HG02970 (cell line): ENCODE data around the gene ZFAND3.
A peak's percentile ranks its signal among the peaks of the same experiment; 100 is the strongest.

ENCODE experiments used
- ATAC-seq: cut with Tn5 transposase; IDR thresholded peaks from one replicate; pipeline ENCODE4 v1.9.1; 2021; ENCODE audit warnings: mild to moderate bottlenecking, moderate library complexity, moderate number of reproducible peaks; ENCODE audit not compliant: unreplicated experiment, low FRiP score

The ZFAND3 gene

GRCh38 chr6:37794825-37795224 lies 24.7 kb upstream of the ZFAND3 start:
- no peak for ATAC-seq

DNA sequence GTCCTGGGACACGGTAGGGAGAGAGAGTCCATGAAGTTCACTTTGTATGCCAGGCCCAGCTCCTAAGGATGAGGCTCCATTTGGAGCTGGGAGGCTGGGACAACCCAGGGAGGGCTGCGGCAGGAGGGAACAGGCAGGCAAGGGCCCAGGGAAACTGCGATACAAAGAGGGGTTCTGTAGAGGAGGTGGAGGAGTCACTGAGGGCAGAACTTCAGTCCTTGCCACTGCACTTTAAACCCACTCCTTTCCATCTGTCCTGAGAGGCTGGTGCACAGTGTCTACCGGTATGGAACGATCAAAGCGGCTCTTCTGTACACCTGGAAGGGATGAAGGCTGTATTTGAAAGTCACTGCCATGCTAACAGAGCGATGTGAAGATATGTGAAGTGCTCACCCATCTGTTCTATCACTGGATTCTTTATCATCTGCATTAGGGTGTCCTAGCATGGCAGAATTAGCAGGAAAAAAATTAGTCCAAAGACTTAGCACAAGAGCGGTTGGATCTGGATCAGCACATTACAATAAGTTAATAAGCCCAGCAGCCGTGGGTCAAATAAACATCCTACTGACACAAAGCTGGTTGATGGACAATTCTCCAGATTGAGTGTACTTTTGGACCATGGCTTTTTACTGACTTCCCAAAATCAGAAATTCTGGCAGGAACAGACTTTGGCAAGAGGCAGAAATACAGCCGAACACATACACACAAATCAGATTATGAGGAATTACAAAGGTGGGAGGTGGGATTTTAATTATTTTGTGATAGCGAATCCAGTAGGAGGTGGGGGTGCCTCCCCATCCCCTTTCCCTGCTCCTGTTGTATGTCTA lies 20.9 kb upstream of the ZFAND3 start:
- ATAC-seq, result no peak

DNA sequence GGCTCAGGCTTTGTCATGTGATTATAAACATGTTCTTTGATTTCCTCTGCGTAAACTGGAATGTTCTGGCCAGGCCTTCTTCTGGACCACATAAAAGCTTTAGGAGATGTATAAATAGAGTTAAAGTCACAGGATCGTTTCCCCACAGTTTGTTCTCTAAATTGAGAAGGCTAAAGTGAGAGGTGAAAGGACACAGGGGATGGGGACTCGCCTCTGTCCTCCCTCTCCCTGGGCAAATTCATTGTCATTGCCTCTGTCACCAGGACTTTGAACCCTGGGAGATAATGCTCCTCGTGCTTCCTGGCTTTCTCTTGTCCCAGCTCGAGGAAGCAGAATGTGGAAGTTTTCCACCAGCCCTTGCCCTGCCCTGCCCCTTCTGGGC lies 20.3 kb upstream of the ZFAND3 start:
- ATAC-seq, result no peak

DNA sequence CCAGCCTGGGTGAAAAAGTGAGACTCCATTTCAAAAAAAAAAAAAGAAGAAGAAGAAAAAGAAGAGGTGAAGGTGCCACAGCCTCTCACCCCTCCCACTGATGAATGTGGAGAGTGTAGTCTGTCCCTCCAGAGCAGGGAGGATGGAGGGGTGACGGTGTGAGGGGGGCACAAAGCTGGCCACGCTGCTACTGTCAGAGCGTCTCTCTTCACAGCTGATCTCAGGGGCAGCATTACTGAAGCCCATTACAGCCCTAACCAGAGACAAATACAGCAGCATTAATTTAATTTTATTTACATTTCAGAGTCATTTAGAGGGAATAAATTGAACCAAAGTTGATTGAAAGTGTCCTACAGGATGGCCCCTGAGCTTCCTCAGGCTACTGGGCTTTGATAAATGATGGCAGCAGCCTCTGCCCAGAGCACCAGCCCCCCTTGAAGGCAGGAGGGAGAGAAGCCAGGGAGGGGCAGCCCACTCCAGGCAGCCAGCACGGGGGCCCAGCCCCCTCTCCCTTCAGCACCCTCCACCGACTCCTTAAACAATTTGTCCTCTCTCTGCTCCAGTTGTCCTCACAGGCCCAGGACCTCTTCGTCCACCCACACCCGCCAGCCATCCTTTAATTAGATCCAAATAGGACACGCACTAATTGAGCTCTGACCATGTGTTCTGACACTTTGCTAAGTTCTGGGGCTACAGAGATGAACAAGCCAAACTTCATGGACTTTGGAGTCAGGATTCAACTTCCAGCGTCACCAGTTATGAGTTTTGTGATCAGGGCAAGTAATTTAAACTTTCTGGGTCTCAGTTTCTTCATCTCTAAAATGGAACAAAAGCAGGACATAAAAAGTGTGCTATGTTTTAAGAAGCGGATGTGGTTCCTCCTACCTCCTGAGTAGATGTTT lies 18.6 kb upstream of the ZFAND3 start:
- no peak for ATAC-seq

GRCh38 chr6:37801605-37801940 lies 18.0 kb upstream of the ZFAND3 start:
- no peak for ATAC-seq

DNA sequence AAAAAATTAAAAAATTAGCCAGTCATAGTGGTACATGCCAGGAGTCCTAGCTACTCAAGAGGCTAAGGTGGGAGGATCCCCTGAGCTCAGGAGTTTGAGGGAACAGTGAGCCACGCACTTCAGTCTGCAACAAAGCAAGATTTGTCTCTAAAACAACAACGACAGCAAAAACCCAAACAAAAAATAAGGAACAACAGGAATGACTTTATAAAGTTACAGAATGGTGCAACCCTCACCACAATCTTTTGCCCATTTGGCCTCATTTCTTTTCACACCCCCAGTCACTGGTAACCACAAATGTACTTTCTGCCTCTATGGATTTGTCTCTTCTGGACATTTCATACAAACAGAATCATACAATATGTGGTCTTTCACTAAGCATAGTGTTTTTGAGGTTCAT lies 16.7 kb upstream of the ZFAND3 start:
- no peak for ATAC-seq

DNA sequence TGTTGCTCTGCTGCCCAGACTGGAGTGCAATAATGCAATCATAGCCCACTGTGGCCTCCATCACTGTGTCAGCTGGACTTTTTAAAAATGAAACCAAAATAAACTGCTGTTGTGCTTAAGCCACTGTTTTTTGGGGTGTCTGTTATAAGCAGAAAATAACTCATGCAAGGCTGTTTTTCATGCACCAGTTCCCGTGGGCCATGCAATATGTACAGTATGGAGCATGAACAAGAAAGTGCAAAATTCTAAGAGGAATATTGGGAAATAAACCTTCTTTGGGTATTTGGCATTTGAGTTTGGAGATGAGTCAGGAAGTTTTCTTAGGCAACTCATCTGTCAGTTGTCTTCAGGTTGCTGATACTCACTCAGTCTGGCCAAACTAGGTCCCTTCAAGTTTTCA lies 14.9 kb upstream of the ZFAND3 start:
- ATAC-seq, result no peak

GRCh38 chr6:37806213-37806612 lies 13.3 kb upstream of the ZFAND3 start:
- ATAC-seq, result no peak

GRCh38 chr6:37807656-37808055 lies 11.9 kb upstream of the ZFAND3 start:
- no peak for ATAC-seq

DNA sequence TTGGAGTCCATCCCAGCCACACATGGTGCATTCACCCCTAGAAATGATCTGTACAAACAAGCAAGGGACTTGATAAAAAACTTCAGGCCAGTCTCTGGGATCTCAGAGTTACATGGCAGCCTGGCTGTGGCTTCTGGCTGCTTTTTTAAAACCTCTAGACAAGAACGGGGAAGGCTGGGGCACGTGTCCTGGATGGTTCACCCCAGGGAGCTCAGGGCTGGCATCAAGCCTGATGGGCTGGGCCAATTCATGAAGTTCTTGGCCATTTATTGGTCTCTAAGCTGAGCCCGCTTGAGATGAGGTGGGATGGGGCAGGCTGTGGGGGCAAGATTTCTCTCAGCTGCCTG lies 10.4 kb upstream of the ZFAND3 start:
- ATAC-seq, result no peak

DNA sequence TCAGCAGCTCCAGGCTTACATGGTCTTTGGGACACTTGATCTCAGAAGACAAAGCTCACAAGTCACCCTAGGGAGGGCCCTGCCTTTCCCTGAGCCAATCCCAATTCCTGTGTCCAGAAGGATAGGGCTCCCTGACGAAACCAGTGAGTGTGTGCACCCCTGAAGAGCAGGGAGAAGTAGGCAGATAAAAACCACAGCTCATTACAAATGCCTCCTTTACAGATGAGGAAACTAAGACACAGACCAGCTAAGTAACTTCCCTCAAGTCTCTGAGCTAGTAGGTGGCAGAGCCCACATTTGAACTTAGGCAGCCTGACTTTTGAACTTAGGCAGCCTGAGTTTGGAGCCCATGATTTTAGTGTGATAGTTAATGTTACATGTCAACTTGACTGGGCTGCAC lies 6.7 kb upstream of the ZFAND3 start:
- ATAC-seq, result no peak

DNA sequence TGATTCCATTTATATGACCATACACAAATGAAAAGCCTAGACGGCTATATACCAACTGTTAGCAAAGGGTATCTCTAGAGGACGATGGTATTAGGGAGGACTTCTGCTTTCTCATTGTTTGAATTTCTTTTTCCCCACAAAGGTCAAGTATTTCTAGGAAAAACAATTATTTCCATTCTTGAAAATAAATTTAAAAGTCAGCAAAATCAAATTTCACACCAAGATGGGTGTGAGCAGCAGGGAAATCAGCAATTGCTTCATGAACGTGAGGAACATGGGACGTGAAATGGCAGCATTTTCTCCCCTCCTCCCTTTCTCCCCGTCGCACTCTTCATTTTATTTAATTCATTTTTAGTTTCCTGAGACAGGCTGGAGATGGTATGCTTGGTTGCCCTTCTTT lies 5.2 kb upstream of the ZFAND3 start:
- ATAC-seq, result no peak

DNA sequence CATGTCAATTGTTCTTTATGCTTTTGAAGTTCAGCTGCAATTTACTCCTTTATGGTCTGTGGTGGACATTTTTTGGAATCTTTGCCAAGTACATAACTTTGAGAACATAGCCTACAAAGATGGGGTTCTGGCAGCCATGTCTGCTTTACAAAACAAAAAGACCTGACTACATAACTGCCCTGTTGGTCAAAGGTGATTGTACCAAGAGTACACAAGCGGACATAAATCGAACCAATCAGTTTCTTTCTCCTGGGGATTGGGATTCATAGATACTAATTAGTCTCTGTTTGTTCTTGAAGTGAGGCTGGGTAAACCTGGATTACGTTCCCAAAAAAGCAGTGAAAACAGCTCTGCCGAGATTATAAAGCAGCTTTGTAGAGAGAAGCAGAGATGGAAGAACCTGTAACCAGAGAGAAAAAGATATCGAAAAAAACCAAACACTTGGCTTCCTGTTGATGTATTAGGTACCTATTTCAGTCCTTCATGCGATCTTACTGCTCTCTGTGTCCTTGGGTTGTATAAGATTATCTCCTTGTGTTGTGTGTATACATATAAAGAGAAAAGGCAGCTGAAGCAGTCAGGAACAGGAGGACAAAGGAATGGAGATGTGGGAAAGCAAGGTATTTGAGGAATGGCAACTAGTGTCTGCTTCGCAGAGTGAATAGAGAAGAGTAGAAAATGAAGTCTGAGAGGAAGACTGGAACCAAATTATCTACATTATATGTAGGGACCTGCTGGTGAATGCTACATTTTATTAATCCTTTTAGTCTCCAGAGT lies 2.7 kb upstream of the ZFAND3 start:
- ATAC-seq, result no peak

GRCh38 chr6:37818536-37819176 lies 871 bp upstream of the ZFAND3 start:
- ATAC-seq, result peak; percentile 76

- no peak for ATAC-seq
Observed at GRCh38 chr6:37819802-37820717, 533 bp downstream of the ZFAND3 start.

- no peak for ATAC-seq
Observed at GRCh38 chr6:37820718-37821079, 1.2 kb downstream of the ZFAND3 start.

DNA sequence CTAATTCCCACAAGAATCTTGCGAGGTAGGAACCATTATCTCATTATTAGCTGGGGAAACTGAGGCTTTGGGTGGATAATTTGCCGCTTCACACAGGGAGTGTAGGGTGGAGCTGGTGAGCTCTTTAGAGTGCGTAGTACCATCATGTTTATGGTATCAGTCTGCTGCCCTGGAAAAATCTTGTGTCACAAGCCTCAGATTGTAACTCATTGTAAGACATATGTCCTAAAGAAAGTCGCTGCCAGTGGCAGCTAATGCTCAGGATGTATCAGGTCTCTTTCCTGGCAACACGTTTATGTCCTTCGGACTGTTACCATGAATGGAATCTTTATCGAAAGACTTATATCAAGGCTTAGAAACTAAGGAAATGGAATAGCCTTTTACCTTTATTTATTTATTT lies 1.9 kb downstream of the ZFAND3 start:
- ATAC-seq, result no peak

DNA sequence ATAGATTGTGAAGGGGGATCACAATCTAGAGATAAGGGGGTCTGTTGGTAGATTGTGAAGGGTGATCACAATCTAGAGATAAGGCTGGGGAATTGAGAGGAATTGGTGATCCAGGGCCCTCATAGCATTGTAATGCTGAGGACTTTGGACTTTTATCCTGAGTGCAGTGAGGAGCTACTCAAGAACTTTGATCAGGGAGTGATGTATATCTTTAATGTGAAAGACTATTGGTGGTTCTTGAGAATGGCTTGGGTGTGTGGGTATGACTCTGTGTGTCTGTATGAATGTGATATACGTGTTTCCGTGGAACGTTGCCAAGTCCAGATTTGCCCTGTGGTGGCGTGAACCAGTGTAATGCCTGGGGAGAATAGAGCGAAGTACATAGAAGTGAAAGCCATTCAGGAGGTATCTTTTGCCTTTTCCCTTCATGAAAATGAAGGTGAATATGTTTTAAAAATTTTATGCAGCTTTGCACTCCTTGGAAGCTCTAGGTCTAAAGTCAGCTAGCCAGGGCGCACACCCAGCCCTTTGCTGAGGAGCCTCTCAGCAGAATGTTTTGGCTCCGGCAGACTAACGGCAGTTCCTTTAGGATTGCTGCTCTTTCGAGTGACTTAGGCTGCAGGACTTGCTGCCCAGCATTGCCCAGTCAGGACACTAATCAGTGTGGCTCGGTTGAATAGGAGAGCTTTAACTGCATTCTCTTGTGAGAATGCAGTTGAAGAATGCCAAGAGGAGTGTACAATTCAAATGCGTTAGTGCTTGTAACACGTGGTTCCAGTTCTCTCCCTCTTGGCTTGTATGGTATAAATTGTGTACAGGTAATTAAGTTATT lies 3.5 kb downstream of the ZFAND3 start:
- ATAC-seq, result no peak

- ATAC-seq, result no peak
Observed at GRCh38 chr6:37824170-37824569, 4.6 kb downstream of the ZFAND3 start.
